Sigmoid colon (tissue), 7 donors: ENCODE measurements around the gene PRIM2. TPM values are rescaled to one million over a fixed set of nuclear protein-coding genes. Genes with fewer than 3 reads are reported as not detected.
"Not testable (repeated sequence)": the region's sequence is repeated elsewhere in the genome, so short reads cannot be mapped to it uniquely, and the experiment has no call there.

ENCODE experiments used
- DNase-seq: peaks from one replicate; pipeline ENCODE4 v3.0.0-alpha.2; 2019
- H3K27ac ChIP-seq, 4 donors: fragments of 200-600 bp; sonication (generic); one replicate each; pipeline ENCODE4 v1.5.1; 2016 to 2019; ENCODE audit warnings: mild to moderate bottlenecking in 1 of 4
- H3K27me3 ChIP-seq, 3 donors: fragments of 200-600 bp; sonication (generic); one replicate each; pipeline ENCODE4 v1.5.1; 2019; ENCODE audit warnings: mild to moderate bottlenecking in 1 of 3
- H3K36me3 ChIP-seq, 4 donors: fragments of 200-600 bp; sonication (generic); one replicate each; pipeline ENCODE4 v1.5.1; 2016 to 2019
- H3K4me1 ChIP-seq, 4 donors: fragments of 200-600 bp; sonication (generic); one replicate each; pipeline ENCODE4 v1.5.1; 2017 to 2019
- H3K4me3 ChIP-seq, 4 donors: fragments of 200-600 bp; sonication (generic); one replicate each; pipeline ENCODE4 v1.5.1; 2017 to 2019; ENCODE audit warnings: mild to moderate bottlenecking in 2 of 4, moderate library complexity in 1 of 4
- H3K9me3 ChIP-seq, 4 donors: fragments of 200-600 bp in 3 of 4; sonication (generic) in 3 of 4; one replicate each; pipeline versions ENCODE4 v1.5.1 to v1.6.1; 2013 to 2019
- CTCF ChIP-seq, 4 experiments: fragments of 450-650 bp in 3 of 4; fragments of 200-600 bp in 1 of 4; IDR thresholded peaks; one replicate each; pipeline ENCODE4 v1.5.1; 2016 to 2019; ENCODE audit warnings: antibody characterized with exemption in 4 of 4, mild to moderate bottlenecking in 3 of 4, moderate library complexity in 2 of 4
- EP300 ChIP-seq, 4 donors: sonication (generic); formaldehyde crosslinking; IDR thresholded peaks; one replicate each; pipeline ENCODE4 v1.6.1; 2017; ENCODE audit warnings: antibody characterized with exemption in 4 of 4
- POLR2A ChIP-seq, 2 donors: fragments of 450-650 bp; IDR thresholded peaks; one replicate each; pipeline ENCODE4 v1.6.1; 2016; ENCODE audit warnings: antibody characterized with exemption in 2 of 2, mild to moderate bottlenecking in 2 of 2, moderate library complexity in 2 of 2
- POLR2AphosphoS5 ChIP-seq, 4 donors: sonication (generic); formaldehyde crosslinking; IDR thresholded peaks; one replicate each; pipeline ENCODE4 v1.6.1; 2017; ENCODE audit warnings: antibody characterized with exemption in 4 of 4
- WGBS, 2 donors: extraction: QIAGEN DNeasy Blood & Tissue Kit; methylation state at CpG; one replicate each; pipeline ENCODE4 v1.1.7; 2013; 5-methylcytosine and 5-hydroxymethylcytosine counted together
- intact Hi-C: fragments of 100-400 bp; cut with DNase I; formaldehyde crosslinking; loops from one replicate; pipeline ENCODE4 v1.15.1; 2023
- polyA plus RNA-seq, 3 donors: library from polyadenylated mRNA; stranded (reverse); fragments of 200-250 nt; gene quantifications; one replicate each; pipeline ENCODE4 v1.2.3, GENCODE V29; 2013
- total RNA-seq, 4 donors: library from RNA; depleted of rRNA; stranded (reverse); fragments of >200 nt; gene quantifications; one replicate each; pipeline ENCODE4 v1.1.0, GENCODE V29; 2016
- donor health status: healthy with polysubstance abuse.
- donor health status: Bipolar disorder and iron deficiency.
- donor health status: healthy.

Gene PRIM2
- total and polyA plus RNA-seq, 7 donors: 3.6 to 14.7 (median 10.7) TPM

- WGBS, 2 donors: 89 to 91% methylated on average over 2 of the region's 2 CpGs
- Histone ChIP-seq H3K36me3 (peaks cover 0 to 57% (median 4%) of the 10 kb centered on the region in 4 donors), H3K9me3 (peaks cover 0 to 12% (median 0%) of the 10 kb centered on the region in 4 donors), H3K4me1 (no peaks in the 10 kb centered on the region), H3K4me3 (no peak overlapping the region), H3K27me3 (no peaks in the 10 kb centered on the region), H3K27ac (no peak overlapping the region)
- TF ChIP-seq CTCF (IDR thresholded peaks at IDR 0.05): no peak
- no peak for TF ChIP-seq POLR2AphosphoS5 (IDR thresholded peaks at IDR 0.05)
- no peak for TF ChIP-seq EP300 (IDR thresholded peaks at IDR 0.05)
- TF ChIP-seq POLR2A (IDR thresholded peaks at IDR 0.05): no peak
- DNase-seq: no peak
- intact Hi-C loops: loop anchor here (2.0 kb wide), 1 partner anchor 425 kb away; no protein-coding TSS in a partner anchor
Observed at GRCh38 chr6:57327311-57327710, 9.9 kb downstream of the PRIM2 start.

- Histone ChIP-seq H3K4me1 (no peaks in the 10 kb centered on the region), H3K27me3 (no peaks in the 10 kb centered on the region), H3K9me3 (peaks cover 0 to 12% (median 0%) of the 10 kb centered on the region in 4 donors), H3K4me3 (no peak overlapping the region), H3K36me3 (peaks cover 0 to 52% (median 4%) of the 10 kb centered on the region in 4 donors), H3K27ac (no peak overlapping the region)
- no peak for DNase-seq
- intact Hi-C loops: no loop called here
- WGBS, 2 donors: 93% methylated on average over 1 of the region's 1 CpG
- TF ChIP-seq CTCF (IDR thresholded peaks at IDR 0.05): no peak
Observed at GRCh38 chr6:57328074-57328473, 10.6 kb downstream of the PRIM2 start.

GRCh38 chr6:57329933-57330332 lies 12.5 kb downstream of the PRIM2 start:
- Histone ChIP-seq H3K27ac (no peak overlapping the region), H3K36me3 (peaks cover 0 to 52% (median 4%) of the 10 kb centered on the region in 4 donors), H3K4me1 (no peaks in the 10 kb centered on the region), H3K9me3 (peaks cover 0 to 12% (median 0%) of the 10 kb centered on the region in 4 donors), H3K27me3 (no peaks in the 10 kb centered on the region), H3K4me3 (no peak overlapping the region)
- intact Hi-C loops: no loop called here
- DNase-seq: no peak
- TF ChIP-seq CTCF (IDR thresholded peaks at IDR 0.05) (no peak), POLR2A (IDR thresholded peaks at IDR 0.05) (no peak), EP300 (IDR thresholded peaks at IDR 0.05) (no peak), POLR2AphosphoS5 (IDR thresholded peaks at IDR 0.05) (no peak)

- 85 to 88% methylated on average over 2 of the region's 2 CpGs for WGBS, 2 donors
- H3K4me1 ChIP-seq: no peaks in the 10 kb centered on the region
- intact Hi-C loops: no loop called here
- H3K36me3 ChIP-seq: no peaks in the 10 kb centered on the region
- no peak for TF ChIP-seq POLR2A (IDR thresholded peaks at IDR 0.05)
- no peak for TF ChIP-seq CTCF (IDR thresholded peaks at IDR 0.05)
- TF ChIP-seq POLR2AphosphoS5 (IDR thresholded peaks at IDR 0.05): no peak
- no peak for TF ChIP-seq EP300 (IDR thresholded peaks at IDR 0.05)
- no peak overlapping the region for H3K27ac ChIP-seq
- no peak for DNase-seq
- H3K27me3 ChIP-seq: no peaks in the 10 kb centered on the region
- H3K4me3 ChIP-seq: no peak overlapping the region
- no peaks in the 10 kb centered on the region for H3K9me3 ChIP-seq
Observed at GRCh38 chr6:57342148-57342669, 24.8 kb downstream of the PRIM2 start.

GRCh38 chr6:57343342-57343741 lies 25.9 kb downstream of the PRIM2 start:
- H3K4me3 ChIP-seq, H3K27me3 ChIP-seq, intact Hi-C loops, H3K36me3 ChIP-seq, H3K27ac ChIP-seq, DNase-seq, H3K4me1 ChIP-seq, H3K9me3 ChIP-seq: not testable (repeated sequence)
- WGBS, 2 donors: 91 to 96% methylated on average over 3 of the region's 3 CpGs

- H3K9me3 ChIP-seq, DNase-seq, H3K36me3 ChIP-seq, H3K27me3 ChIP-seq, H3K4me3 ChIP-seq, intact Hi-C loops, H3K27ac ChIP-seq, H3K4me1 ChIP-seq: not testable (repeated sequence)
- WGBS, 2 donors: 98 to 99% methylated on average over 2 of the region's 2 CpGs
Observed at GRCh38 chr6:57346715-57347114, 29.3 kb downstream of the PRIM2 start.

- DNase-seq, H3K27ac ChIP-seq, H3K9me3 ChIP-seq, H3K4me1 ChIP-seq, intact Hi-C loops, H3K4me3 ChIP-seq, H3K36me3 ChIP-seq, H3K27me3 ChIP-seq: not testable (repeated sequence)
Observed at GRCh38 chr6:57347597-57347996, 30.2 kb downstream of the PRIM2 start.

- H3K4me3 ChIP-seq, H3K36me3 ChIP-seq, DNase-seq, H3K9me3 ChIP-seq, H3K27ac ChIP-seq, H3K27me3 ChIP-seq, intact Hi-C loops, H3K4me1 ChIP-seq: not testable (repeated sequence)
- 59 to 68% methylated on average over 6 of the region's 6 CpGs for WGBS, 2 donors
Observed at GRCh38 chr6:57350443-57350842, 33.0 kb downstream of the PRIM2 start.

GRCh38 chr6:57352596-57352995 lies 35.2 kb downstream of the PRIM2 start:
- H3K4me1 ChIP-seq, H3K4me3 ChIP-seq, H3K27ac ChIP-seq, H3K9me3 ChIP-seq, H3K27me3 ChIP-seq, DNase-seq, intact Hi-C loops, H3K36me3 ChIP-seq: not testable (repeated sequence)
- WGBS, 2 donors: 65 to 71% methylated on average over 1 of the region's 1 CpG
